Neuronal stem cell (in vitro differentiated cells): ENCODE results near the gene LRCH3.
"Not testable (repeated sequence)": the region's sequence is repeated elsewhere in the genome, so short reads cannot be mapped to it uniquely, and the experiment has no call there.

ENCODE experiments used
- DNase-seq: peaks from one replicate; pipeline ENCODE4 v3.0.0-alpha.2; 2013; ENCODE audit warnings: low spot score
- H2AFZ ChIP-seq: one replicate; pipeline ENCODE4 v1.6.1; 2013; ENCODE audit warnings: mild to moderate bottlenecking, low read length, inconsistent platforms
- H2AK5ac ChIP-seq: 2 replicates; pipeline ENCODE4 v1.6.1; 2013; ENCODE audit warnings: low read depth, mild to moderate bottlenecking, inconsistent platforms, low read length, moderate library complexity, mixed read lengths
- H2BK120ac ChIP-seq: 2 replicates; pipeline ENCODE4 v1.6.1; 2013; ENCODE audit warnings: low read depth, mild to moderate bottlenecking, inconsistent platforms, low read length, moderate library complexity, mixed read lengths
- H2BK12ac ChIP-seq: one replicate; pipeline ENCODE4 v1.6.1; 2013; ENCODE audit warnings: low read length, inconsistent platforms
- H2BK15ac ChIP-seq: 2 replicates; pipeline ENCODE4 v1.6.1; 2013; ENCODE audit warnings: mild to moderate bottlenecking, low read length, inconsistent platforms, mixed read lengths
- H2BK5ac ChIP-seq: one replicate; pipeline ENCODE4 v1.6.1; 2013; ENCODE audit warnings: inconsistent platforms, mild to moderate bottlenecking, low read length, moderate library complexity
- H3K14ac ChIP-seq: one replicate; pipeline ENCODE4 v1.6.1; 2013; ENCODE audit warnings: low read length, inconsistent platforms
- H3K18ac ChIP-seq: 2 replicates; pipeline ENCODE4 v1.6.1; 2013; ENCODE audit warnings: low read length, inconsistent platforms
- H3K23ac ChIP-seq: 2 replicates; pipeline ENCODE4 v1.6.1; 2013; ENCODE audit warnings: low read depth, mild to moderate bottlenecking, mixed read lengths, low read length, inconsistent platforms; ENCODE audit not compliant: poor library complexity
- H3K27ac ChIP-seq: replicated peaks from 3 replicates; pipeline ENCODE4 v1.5.1; 2013; ENCODE audit warnings: low read length, inconsistent platforms
- H3K27me3 ChIP-seq, 3 experiments: 2 replicates each; pipeline ENCODE4 v1.6.1; 2013; ENCODE audit warnings: low read length in 3 of 3, mild to moderate bottlenecking in 2 of 3, inconsistent platforms in 1 of 3, low read depth in 1 of 3, mixed read lengths in 1 of 3, moderate library complexity in 1 of 3; ENCODE audit not compliant: control insufficient read depth in 3 of 3, insufficient read depth in 3 of 3
- H3K36me3 ChIP-seq, 2 donors: replicated peaks in 1 of 2; 2 replicates each; pipeline ENCODE4 v1.6.1; 2013; ENCODE audit warnings: low read length in 2 of 2; ENCODE audit not compliant: control insufficient read depth in 2 of 2, insufficient read depth in 2 of 2
- H3K4ac ChIP-seq: 2 replicates; pipeline ENCODE4 v1.6.1; 2013; ENCODE audit warnings: inconsistent platforms, mild to moderate bottlenecking, low read length, moderate library complexity
- H3K4me1 ChIP-seq, 2 donors: 1 replicate in 1 of 2; 2 replicates in 1 of 2; pipeline ENCODE4 v1.6.1; 2013; ENCODE audit warnings: low read length in 2 of 2, low read depth in 1 of 2; ENCODE audit not compliant: control insufficient read depth in 2 of 2, insufficient read depth in 1 of 2
- H3K4me2 ChIP-seq: one replicate; pipeline ENCODE4 v1.6.1; 2013; ENCODE audit warnings: mild to moderate bottlenecking, low read length, inconsistent platforms; ENCODE audit not compliant: insufficient read depth, poor library complexity, severe bottlenecking
- H3K4me3 ChIP-seq, 2 donors: 2 replicates each; pipeline ENCODE4 v1.5.1; 2013; ENCODE audit warnings: low read length in 2 of 2, mild to moderate bottlenecking in 2 of 2, inconsistent platforms in 1 of 2, moderate library complexity in 1 of 2
- H3K79me1 ChIP-seq: one replicate; pipeline ENCODE4 v1.6.1; 2013; ENCODE audit warnings: low read depth, mild to moderate bottlenecking, inconsistent platforms, low read length, moderate library complexity
- H3K9ac ChIP-seq: one replicate; pipeline ENCODE4 v1.6.1; 2013; ENCODE audit warnings: mild to moderate bottlenecking, low read depth, low read length, inconsistent platforms; ENCODE audit not compliant: poor library complexity
- H3K9me3 ChIP-seq, 2 donors: replicated peaks in 1 of 2; 2 replicates each; pipeline versions ENCODE3 to v1.6.1; 2013; ENCODE audit warnings: low read length in 2 of 2, mild to moderate bottlenecking in 2 of 2, inconsistent platforms in 1 of 2, low read depth in 1 of 2, mixed read lengths in 1 of 2, moderate library complexity in 1 of 2; ENCODE audit not compliant: control insufficient read depth in 2 of 2, insufficient read depth in 1 of 2
- H4K8ac ChIP-seq: one replicate; pipeline ENCODE4 v1.6.1; 2013; ENCODE audit warnings: low read depth, mild to moderate bottlenecking, inconsistent platforms, low read length, moderate library complexity
- H4K91ac ChIP-seq: one replicate; pipeline ENCODE4 v1.6.1; 2013; ENCODE audit warnings: low read length, low read depth, mild to moderate bottlenecking, inconsistent platforms; ENCODE audit not compliant: poor library complexity
- WGBS, 2 donors: extraction: QIAGEN DNeasy Blood & Tissue Kit; methylation state at CpG; one replicate each; pipeline ENCODE4 v1.1.7; 2013; ENCODE audit warnings: missing lambda C conversion rate in 2 of 2, mixed read lengths in 1 of 2; ENCODE audit not compliant: insufficient read length in 2 of 2, insufficient replicate concordance in 1 of 2; ENCODE audit errors: extremely low coverage in 2 of 2; 5-methylcytosine and 5-hydroxymethylcytosine counted together

Gene LRCH3

DNA sequence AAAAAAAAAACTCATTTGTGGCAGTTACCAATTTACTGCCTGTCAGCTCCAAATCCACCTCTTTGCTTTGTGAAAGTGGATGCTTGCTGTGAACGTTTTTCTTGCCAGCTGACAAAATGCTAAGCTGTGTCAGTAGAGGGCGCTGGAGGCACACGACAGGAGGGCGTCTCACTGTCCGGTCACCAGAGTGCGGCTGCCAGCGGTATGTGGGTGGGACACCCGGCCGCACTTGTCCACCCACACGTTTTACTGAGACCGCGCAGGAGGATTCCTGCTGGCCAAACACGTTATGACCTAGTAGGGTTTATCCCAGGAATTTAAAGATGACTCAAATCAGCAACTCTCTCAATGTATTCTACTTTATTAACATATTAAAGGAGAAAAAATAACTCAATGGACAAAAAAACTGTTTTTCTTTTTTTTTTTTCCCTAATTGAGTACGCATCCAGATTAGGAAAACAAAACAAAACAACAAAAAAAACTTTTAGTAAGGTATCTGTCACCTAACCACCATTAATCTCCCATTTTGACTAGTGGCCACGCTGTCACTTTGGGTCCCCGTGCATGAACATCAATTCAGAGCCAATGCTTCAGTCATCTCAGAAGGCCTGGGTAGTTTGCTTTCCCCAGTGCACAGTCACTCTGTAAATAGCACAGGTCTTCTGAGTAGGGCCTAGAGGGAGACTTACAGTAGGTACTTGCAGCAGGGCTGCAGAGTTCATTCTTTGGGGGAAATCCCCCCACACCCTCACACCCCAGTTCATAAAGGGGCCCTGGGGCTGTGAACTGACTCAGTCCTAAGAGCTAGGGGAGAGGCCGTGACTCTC, 115.2 kb downstream of the LRCH3 start:
- Histone ChIP-seq H3K4me2 (no peak overlapping the region), H3K18ac (no peak overlapping the region), H2BK15ac (no peak overlapping the region), H3K36me3 (no peaks in the 10 kb centered on the region), H3K27me3 (no peaks in the 10 kb centered on the region), H2AFZ (peak overlapping the region; percentile 54), H3K4ac (no peak overlapping the region), H3K9ac (no peak overlapping the region), H4K8ac (no peak overlapping the region), H4K91ac (no peak overlapping the region), H3K4me3 (no peak overlapping the region), H3K14ac (no peak overlapping the region), H3K4me1 (no peaks in the 10 kb centered on the region), H3K27ac (no peak overlapping the region), H2BK12ac (no peak overlapping the region), H2BK120ac (no peak overlapping the region), H2AK5ac (no peak overlapping the region), H3K9me3 (peaks cover 0 to 2% of the 10 kb centered on the region in 2 donors), H2BK5ac (no peak overlapping the region), H3K79me1 (no peaks in the 10 kb centered on the region), H3K23ac (no peak overlapping the region)
- no CpG with 5 or more reads among the region's 17 CpGs for WGBS, 2 donors
- peak; percentile 88 for DNase-seq

DNA sequence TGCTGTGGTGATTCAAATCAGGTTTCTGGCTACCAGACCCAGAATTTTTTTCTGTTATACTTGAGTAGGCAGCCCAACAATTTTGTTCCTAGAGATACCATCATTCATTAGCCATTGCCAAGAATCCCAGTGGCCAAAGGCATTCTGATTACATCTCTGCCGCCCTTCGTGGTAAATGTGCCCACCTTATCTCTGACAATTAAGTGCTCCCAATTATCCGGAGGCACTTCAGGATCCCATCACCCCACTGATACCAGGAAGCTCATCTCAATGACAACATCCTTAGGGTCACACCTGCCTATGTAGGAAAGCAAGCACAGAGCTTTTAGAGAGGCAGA, 115.8 kb downstream of the LRCH3 start:
- Histone ChIP-seq H3K4me2 (no peak overlapping the region), H3K27me3 (no peaks in the 10 kb centered on the region), H3K14ac (no peak overlapping the region), H4K91ac (no peak overlapping the region), H2BK120ac (no peak overlapping the region), H3K18ac (no peak overlapping the region), H2AFZ (no peak overlapping the region), H3K79me1 (no peaks in the 10 kb centered on the region), H3K9me3 (no peaks in the 10 kb centered on the region), H3K36me3 (no peaks in the 10 kb centered on the region), H2AK5ac (no peak overlapping the region), H3K4me3 (no peak overlapping the region), H3K4me1 (no peaks in the 10 kb centered on the region), H2BK15ac (no peak overlapping the region), H4K8ac (no peak overlapping the region), H3K9ac (no peak overlapping the region), H2BK12ac (no peak overlapping the region), H3K23ac (no peak overlapping the region), H2BK5ac (no peak overlapping the region), H3K4ac (no peak overlapping the region), H3K27ac (no peak overlapping the region)
- no peak for DNase-seq
- WGBS, 2 donors = no CpG with 5 or more reads among the region's 3 CpGs

DNA sequence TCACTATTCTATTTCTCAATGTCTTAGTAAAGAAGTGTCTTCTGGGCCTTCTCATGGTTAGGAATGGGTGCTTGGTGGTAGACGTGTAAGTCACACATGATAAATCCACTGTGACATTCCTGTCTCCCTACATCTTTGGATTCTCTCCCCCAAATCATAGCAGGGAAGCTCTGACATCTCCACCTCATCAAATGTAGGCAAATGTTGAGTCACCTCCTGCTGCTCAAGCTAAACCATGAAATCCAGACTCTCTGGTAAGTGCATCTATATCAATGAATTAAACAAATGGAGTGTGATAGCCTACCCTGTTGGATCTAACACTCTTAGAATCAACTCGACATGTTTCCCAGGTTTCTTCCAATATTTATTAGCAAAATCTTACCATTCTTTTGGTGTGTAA, 116.1 kb downstream of the LRCH3 start:
- Histone ChIP-seq H3K36me3 (no peaks in the 10 kb centered on the region), H4K8ac (no peak overlapping the region), H3K14ac (no peak overlapping the region), H3K27ac (no peak overlapping the region), H3K9ac (no peak overlapping the region), H3K27me3 (no peaks in the 10 kb centered on the region), H3K9me3 (no peaks in the 10 kb centered on the region), H2BK120ac (no peak overlapping the region), H3K4me3 (no peak overlapping the region), H2BK5ac (no peak overlapping the region), H3K18ac (no peak overlapping the region), H2AK5ac (no peak overlapping the region), H3K4ac (no peak overlapping the region), H4K91ac (no peak overlapping the region), H3K4me1 (no peaks in the 10 kb centered on the region), H3K4me2 (no peak overlapping the region), H2BK12ac (no peak overlapping the region), H2BK15ac (no peak overlapping the region), H3K23ac (no peak overlapping the region), H2AFZ (no peak overlapping the region), H3K79me1 (no peaks in the 10 kb centered on the region)
- DNase-seq = no peak
- WGBS, 2 donors = no CpG with 5 or more reads among the region's 2 CpGs

DNA sequence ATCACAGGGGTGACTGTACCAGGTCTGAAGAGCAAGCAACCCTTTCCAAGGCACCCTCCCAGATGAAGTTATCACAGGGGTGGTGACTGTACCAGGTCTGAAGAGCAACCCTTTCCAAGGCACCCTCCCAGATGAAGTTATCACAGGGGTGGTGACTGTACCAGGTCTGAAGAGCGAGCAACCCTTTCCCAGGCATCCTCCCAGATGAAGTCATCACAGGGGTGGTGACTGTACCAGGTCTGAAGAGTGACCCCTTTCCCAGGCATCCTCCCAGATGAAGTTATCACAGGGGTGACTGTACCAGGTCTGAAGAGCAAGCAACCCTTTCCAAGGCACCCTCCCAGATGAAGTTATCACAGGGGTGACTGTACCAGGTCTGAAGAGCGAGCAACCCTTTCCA, 117.5 kb downstream of the LRCH3 start:
- not testable (repeated sequence) for H3K9ac ChIP-seq, H3K4me2 ChIP-seq, H2BK15ac ChIP-seq, DNase-seq, H2AK5ac ChIP-seq, H3K36me3 ChIP-seq, H2BK5ac ChIP-seq, H4K8ac ChIP-seq, H3K18ac ChIP-seq, H3K14ac ChIP-seq, H2BK120ac ChIP-seq, H3K79me1 ChIP-seq, H3K27ac ChIP-seq, H2AFZ ChIP-seq, H3K4ac ChIP-seq, H3K4me3 ChIP-seq, H3K23ac ChIP-seq, H3K9me3 ChIP-seq, H4K91ac ChIP-seq, H2BK12ac ChIP-seq, H3K27me3 ChIP-seq
- H3K4me1 ChIP-seq = peaks cover 5 to 12% of the 10 kb centered on the region in 2 donors
- no CpG with 5 or more reads among the region's 2 CpGs for WGBS, 2 donors
